GM23248 (cell line): ENCODE data around the gene GBGT1.
"Not testable (repeated sequence)": the region's sequence is repeated elsewhere in the genome, so short reads cannot be mapped to it uniquely, and the experiment has no call there.

Source experiments
- EZH2 ChIP-seq: fragments of 200-600 bp; sonication (generic); IDR thresholded peaks from 2 replicates; pipeline ENCODE4 v1.6.1; 2018; ENCODE audit warnings: antibody characterized with exemption, mild to moderate bottlenecking; ENCODE audit not compliant: insufficient read depth, poor library complexity, severe bottlenecking
- EZH2phosphoT487 ChIP-seq: fragments of 200-600 bp; sonication (generic); IDR thresholded peaks from 2 replicates; pipeline ENCODE4 v1.6.1; 2018; ENCODE audit warnings: antibody characterized with exemption, moderate library complexity, mild to moderate bottlenecking, low read depth; ENCODE audit not compliant: insufficient read depth

DNA sequence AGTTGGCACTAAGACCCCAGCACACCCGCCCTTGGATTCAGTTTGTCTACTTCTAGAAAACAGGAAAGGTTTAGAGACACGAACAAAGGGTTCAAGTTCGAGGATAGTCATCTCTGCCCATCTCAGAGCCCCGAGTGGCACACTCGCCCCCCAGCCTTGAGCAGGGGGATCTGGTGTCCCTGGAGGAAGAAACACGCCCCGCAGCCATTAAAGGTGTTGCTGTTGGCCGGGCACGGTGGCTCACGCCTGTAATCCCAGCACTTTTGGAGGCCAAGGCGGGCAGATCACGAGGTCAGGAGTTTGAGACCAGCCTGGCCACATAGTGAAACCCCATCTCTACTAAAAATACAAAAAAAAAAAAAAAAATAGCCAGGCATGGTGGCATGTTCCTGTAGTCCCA, 6.0 kb upstream of the GBGT1 start:
- TF ChIP-seq EZH2, EZH2phosphoT487: not testable (repeated sequence)
